Measurements from ENCODE around the gene NHLH1.
A peak's percentile ranks its signal among the peaks of the same experiment; 100 is the strongest.

Gene NHLH1

GRCh38 chr1:160366731-160367515, at the start of gene NHLH1:
TSS of gene NHLH1 (plus strand) at chr1:160367071. CDS start at chr1:160370732, 3,661 bp downstream.
- DNase-seq, result no peak

DNA sequence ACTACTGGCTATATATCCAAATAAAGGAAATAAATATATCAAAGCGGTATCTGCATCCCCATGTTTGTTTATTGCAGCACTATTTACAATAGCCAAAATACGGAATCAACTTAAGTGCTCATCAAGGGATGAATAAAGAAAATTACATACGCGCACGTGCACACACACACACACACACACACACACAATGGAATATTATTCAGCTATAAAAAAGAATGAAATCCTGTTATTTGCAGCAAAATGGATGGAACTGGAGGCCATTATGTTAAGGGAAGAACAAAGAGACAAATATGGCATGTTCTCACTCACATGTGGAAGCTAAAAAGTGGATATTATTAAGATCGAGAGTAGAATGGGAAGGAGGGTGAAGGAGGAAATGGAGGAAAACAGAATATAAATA, 44.0 kb upstream of the NHLH1 start:
- no peak for DNase-seq

- no peak for DNase-seq
Measured at GRCh38 chr1:160325252-160325651, 41.6 kb upstream of the NHLH1 start.

GRCh38 chr1:160326418-160326817, 40.5 kb upstream of the NHLH1 start:
- DNase-seq, result no peak

GRCh38 chr1:160328184-160328583, 38.7 kb upstream of the NHLH1 start:
- DNase-seq, result peak in 14 of 58 donors; percentile 7 to 77 (median 21)

GRCh38 chr1:160330119-160330518, 36.8 kb upstream of the NHLH1 start:
- no peak for DNase-seq

GRCh38 chr1:160332516-160332915, 34.4 kb upstream of the NHLH1 start:
- no peak for DNase-seq

- no peak for DNase-seq
Measured at GRCh38 chr1:160338580-160338979, 28.3 kb upstream of the NHLH1 start.

DNA sequence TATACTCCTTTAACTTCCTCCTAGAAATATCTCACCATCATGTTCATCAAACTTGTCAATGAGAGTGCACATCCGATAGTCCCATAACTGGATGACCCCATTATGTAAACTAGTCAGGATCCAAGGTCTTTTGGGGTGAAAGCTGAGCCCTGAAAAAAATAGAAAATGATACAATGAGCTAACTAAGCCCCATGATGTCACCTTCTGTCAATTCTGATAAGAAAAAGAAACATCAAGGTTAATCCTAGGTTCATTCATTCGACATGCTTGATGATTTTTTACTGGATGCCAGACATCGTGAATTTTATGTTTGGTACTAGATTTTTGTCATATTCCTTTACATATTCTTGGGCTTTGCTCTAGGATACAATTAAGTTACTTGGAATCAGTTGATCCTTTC, 26.7 kb upstream of the NHLH1 start:
- DNase-seq, result no peak

GRCh38 chr1:160340866-160341265, 26.0 kb upstream of the NHLH1 start:
- DNase-seq, result no peak

DNA sequence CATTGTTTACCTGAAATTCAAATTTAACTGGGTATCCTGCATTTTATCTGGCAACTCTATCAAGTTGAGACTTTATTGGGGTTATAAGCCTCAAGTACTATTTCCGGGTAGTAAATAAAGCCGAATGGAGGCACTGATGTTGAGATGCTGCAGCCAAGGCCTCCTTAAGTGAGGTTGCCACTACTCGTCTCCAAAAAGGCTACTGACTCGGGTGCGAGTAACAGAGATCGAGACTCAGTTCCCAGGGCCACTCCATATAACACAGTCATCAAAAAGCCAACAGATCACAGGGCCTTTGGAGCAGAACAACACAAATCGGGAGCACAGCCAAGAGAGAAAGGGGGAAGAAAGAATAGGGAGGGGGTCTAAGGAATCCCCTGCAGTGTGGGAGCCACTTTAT, 24.3 kb upstream of the NHLH1 start:
- no peak for DNase-seq

GRCh38 chr1:160342953-160343869, 23.7 kb upstream of the NHLH1 start, which contains the start of the genes COPA and NCSTN:
TSS of gene COPA (minus strand) at chr1:160343250. CDS start at chr1:160343170, 80 bp downstream.
TSS of gene NCSTN (plus strand) at chr1:160343383. CDS start at chr1:160343397, 14 bp downstream.
- DNase-seq, result peak; percentile 44 to 94 (median 86)

- no peak for DNase-seq
Measured at GRCh38 chr1:160344241-160344640, 22.6 kb upstream of the NHLH1 start.

DNA sequence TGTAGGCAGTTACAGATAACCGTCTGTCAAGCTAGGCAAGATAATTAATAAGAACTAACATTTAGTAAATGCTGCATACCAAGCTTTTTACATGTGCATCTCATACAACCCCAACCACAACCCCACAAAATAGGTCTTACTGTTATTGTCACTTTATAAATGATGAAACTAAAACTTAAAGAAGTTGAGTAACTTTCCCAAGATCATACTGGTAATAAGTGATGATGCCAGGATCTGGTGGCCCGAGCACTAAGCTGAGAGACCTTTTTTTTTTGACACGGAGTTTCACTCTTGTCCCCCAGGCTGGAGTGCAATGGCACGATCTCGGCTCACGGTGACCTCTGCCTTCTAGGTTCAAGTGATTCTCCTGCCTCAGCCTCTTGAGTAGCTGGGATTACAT, 21.9 kb upstream of the NHLH1 start:
- DNase-seq, result no peak

DNA sequence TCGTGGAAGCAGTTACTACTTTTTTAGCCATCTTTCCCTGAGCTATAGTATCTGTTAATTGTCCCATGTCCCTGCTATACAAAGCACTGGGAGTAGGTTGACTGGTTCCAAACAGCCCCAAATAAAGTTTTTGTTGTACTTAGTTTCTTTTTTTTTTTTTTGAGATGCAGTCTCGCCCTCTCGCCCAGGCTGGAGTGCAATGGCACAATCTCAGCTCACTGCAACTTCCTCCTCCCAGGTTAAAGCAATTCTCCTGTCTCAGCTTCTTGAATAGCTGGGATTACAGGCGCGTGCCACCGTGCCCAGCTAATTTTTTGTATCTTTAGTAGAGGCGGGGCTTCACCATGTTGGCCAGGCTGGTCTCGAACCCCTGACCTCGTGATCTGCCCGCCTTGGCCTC, 20.4 kb upstream of the NHLH1 start:
- DNase-seq, result no peak

GRCh38 chr1:160346958-160347357, 19.9 kb upstream of the NHLH1 start:
- DNase-seq, result peak in 1 of 58 donors; percentile 13

DNA sequence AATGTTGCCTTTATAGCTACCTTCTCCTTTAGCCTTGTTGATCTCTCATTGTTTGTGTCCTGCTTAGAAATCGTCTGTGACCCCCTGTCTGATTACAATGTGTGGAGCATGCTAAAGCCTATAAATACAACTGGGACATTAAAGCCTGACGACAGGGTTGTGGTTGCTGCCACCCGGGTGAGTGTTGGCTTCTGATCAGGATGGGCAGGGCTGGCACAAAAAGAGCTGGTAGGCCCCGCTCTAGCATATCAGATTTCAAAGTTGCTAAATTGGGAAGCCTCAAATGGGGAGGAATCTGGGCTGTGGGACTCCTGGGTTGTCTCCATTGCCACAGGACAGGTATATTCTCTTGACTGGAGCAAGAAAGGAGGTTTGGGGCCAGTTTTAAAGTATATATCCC, 15.2 kb upstream of the NHLH1 start:
- no peak for DNase-seq

DNA sequence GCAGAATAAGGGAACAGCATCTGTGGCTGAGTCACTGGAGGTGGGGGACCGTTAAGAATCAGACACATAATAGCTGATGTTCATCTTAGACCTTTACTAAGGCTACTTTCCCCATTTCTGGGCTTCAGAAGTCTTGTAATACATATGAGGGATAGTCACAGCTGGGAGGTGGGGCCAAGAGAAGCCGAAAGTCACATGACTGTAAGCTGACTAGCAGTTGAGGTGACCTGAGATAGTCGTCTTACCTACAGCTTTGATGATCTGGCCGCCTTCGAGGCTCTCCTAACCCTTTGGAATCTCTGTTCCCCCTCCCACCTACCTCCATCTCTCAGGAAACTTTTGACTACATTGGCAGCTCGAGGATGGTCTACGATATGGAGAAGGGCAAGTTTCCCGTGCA, 14.3 kb upstream of the NHLH1 start:
- no peak for DNase-seq

DNA sequence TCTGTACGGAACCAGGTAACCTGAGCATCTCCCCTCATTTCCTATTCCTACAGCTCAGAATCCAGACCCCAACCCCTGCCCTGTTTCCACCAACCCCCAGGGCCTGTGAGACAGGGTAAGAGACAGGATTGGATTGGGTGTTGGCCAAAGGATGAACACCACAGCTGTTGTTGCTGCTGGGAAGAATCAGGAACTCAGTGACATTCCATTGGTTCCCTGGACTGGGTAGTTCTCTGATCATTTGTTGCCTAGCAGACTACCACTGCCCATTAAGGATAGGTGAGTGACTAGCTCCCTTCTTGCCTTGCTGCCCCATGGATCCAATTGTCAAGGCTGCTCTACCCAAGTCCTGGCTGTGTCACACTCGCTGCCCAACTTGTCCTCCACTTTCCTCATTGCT, 13.6 kb upstream of the NHLH1 start:
- peak in 1 of 58 donors; percentile 28 for DNase-seq

DNA sequence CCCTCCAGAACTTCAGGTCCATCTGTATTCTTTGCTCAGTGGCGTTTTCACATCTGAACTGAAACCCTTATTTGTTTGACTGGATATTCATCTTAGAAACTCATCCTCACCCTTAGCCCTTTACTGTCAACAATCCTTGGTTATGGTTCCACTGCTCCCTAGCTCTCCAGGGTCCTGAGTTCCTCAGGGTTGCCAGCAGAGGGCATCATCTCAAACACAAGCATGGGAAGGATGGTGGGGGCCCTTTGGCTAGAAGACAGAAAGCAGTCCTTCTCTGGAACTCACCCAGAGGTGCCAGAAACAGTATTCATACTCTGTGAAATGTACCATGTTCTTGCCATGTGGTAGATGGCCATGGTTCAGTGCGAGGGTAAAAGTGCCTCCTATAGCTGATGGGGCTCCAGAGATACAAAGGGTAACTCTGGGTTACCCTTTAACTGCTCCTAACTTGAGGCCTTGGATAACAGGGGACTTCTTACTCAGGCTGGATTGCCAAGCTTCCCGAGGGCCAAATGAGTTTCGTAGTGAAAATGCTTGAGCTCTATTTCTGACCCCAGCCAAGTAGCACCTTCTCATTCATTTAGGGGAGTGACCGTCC, 12.4 kb upstream of the NHLH1 start:
- peak in 3 of 58 donors; percentile 8 to 14 (median 13) for DNase-seq

DNA sequence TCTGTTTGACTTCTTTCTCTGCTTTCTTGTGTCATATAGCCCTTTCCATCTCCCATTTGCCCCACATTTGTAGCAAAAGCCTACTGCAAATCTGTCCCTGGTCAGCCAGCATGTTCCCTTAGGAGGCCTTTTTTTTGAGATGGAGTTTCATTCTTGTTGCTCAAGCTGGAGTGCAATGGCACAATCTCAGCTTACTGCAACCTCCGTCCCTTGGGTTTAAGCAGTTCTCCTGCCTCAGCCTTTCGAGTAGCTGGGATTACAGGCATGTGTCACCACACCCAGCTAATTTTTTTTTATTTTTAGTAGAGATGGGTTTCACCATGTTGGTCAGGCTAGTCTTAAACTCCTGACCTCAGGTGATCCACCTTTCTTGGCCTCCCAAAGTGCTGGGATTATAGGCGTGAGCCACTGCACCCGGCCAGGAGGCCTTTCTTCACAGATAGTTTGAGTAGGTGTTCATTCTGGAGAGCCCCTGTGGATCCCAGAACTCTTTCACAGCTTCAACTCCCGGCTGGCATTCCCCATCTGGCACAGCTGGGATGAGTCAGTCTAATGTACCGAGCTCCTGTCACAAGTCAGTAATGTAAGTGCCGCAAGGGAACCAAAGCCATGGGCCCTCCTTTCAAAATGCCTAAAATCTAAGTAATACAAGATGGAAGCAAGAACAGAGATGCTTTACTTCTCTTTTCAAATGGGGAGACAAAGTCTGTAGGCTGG, 9.4 kb upstream of the NHLH1 start:
- DNase-seq, result no peak
